K562 (cell line): Measurements from ENCODE around the gene ACADVL. TPM values are rescaled to one million over a fixed set of nuclear protein-coding genes. Genes with fewer than 3 reads are reported as not detected.

Experiments
- ARID1B ChIP-seq: fragments of 450-650 bp; IDR thresholded peaks from 2 replicates; pipeline ENCODE4 v1.6.1; 2016; ENCODE audit warnings: antibody characterized with exemption, mild to moderate bottlenecking, inconsistent platforms
- CEBPB ChIP-seq: fragments of 450-650 bp; IDR thresholded peaks from 2 replicates; pipeline ENCODE4 v1.6.1; 2016; ENCODE audit warnings: missing genetic modification characterization, missing compliant biosample characterization
- MTA1 ChIP-seq: fragments of 450-650 bp; IDR thresholded peaks from 2 replicates; pipeline ENCODE4 v1.6.1; 2017; ENCODE audit warnings: borderline replicate concordance
- NBN ChIP-seq: fragments of 450-650 bp; IDR thresholded peaks from 2 replicates; pipeline ENCODE4 v1.6.1; 2016; ENCODE audit warnings: low read depth, mild to moderate bottlenecking
- NR2F6 ChIP-seq: fragments of 450-650 bp; formaldehyde crosslinking; IDR thresholded peaks from 2 replicates; pipeline ENCODE4 v1.4.0; 2020; ENCODE audit warnings: mild to moderate bottlenecking
- PHF8 ChIP-seq: fragments of 200-600 bp; sonication (generic); IDR thresholded peaks from 2 replicates; pipeline ENCODE4 v1.6.1; 2012; ENCODE audit warnings: mixed run types, mild to moderate bottlenecking, inconsistent platforms, low read length, moderate library complexity, borderline replicate concordance
- SMAD4 ChIP-seq: fragments of 250-450 bp; sonication (Bioruptor Pico); conservative IDR thresholded peaks from 2 replicates; pipeline ENCODE4 v1.8.0; 2021; ENCODE audit warnings: inconsistent platforms, mild to moderate bottlenecking, moderate library complexity
- SMARCA5 ChIP-seq: fragments of 450-650 bp; IDR thresholded peaks from 2 replicates; pipeline ENCODE4 v1.6.1; 2016
- ZBTB7A ChIP-seq: IDR thresholded peaks from 2 replicates; pipeline ENCODE4 v1.6.1; 2011; ENCODE audit warnings: low read depth, mild to moderate bottlenecking, low read length, moderate library complexity, borderline replicate concordance; ENCODE audit not compliant: control insufficient read depth
- ZFX ChIP-seq: sonication (generic); formaldehyde crosslinking; IDR thresholded peaks from 2 replicates; pipeline ENCODE4 v1.8.0; 2022; ENCODE audit warnings: mild to moderate bottlenecking, missing genetic modification reagents, moderate library complexity
- ZNF212 ChIP-seq: fragments of 450-650 bp; formaldehyde crosslinking; IDR thresholded peaks from 2 replicates; pipeline ENCODE4 v1.4.0; 2020; ENCODE audit warnings: mild to moderate bottlenecking
- polyA plus RNA-seq, 8 experiments: library from polyadenylated mRNA; depleted of rRNA in 4 of 8; stranded (reverse) in 5 of 8; unstranded in 3 of 8; fragments of >200 nt; fragmentation: Nextera tagmentation in 2 of 8; fragmentation: Illumina TruSeq in 1 of 8; extraction: Ambion mirVana in 2 of 8; extraction: Trizol in 1 of 8; gene quantifications; 2 replicates each; pipeline versions ENCODE4 v1.2.1 to v1.2.3, GENCODE V29; 2011 to 2014; ENCODE audit warnings: inconsistent platforms in 1 of 8, missing spikeins in 1 of 8
- total RNA-seq, 7 experiments: library from RNA; depleted of rRNA in 6 of 7; stranded (reverse); fragments of >200 nt in 6 of 7; fragmentation: Illumina TruSeq in 2 of 7; extraction: Trizol in 2 of 7; gene quantifications; 2 replicates each; pipeline versions ENCODE4 v1.2.1 to v1.2.3, GENCODE V29; 2011 to 2021; ENCODE audit warnings: low replicate concordance in 1 of 7
- TF ChIP-seq, protein P1 (sequence below): fragments of 250-450 bp; sonication (Bioruptor Pico); IDR thresholded peaks from 2 replicates; pipeline ENCODE4 v1.4.0; 2020; ENCODE audit warnings: mild to moderate bottlenecking, moderate library complexity
- TF ChIP-seq, protein P2 (sequence below), 3 experiments: fragments of 200-800 bp in 1 of 3; sonication (Bioruptor generic) in 1 of 3; sonication (generic) in 1 of 3; formaldehyde crosslinking in 1 of 3; IDR thresholded peaks; 2 replicates each; pipeline versions ENCODE4 v1.6.1 to v1.8.0; 2016 to 2022; ENCODE audit warnings: mild to moderate bottlenecking in 2 of 3, missing compliant biosample characterization in 2 of 3, missing genetic modification characterization in 2 of 3, missing genetic modification reagents in 1 of 3
- TF ChIP-seq, protein P3 (sequence below): fragments of 450-650 bp; IDR thresholded peaks from 2 replicates; pipeline ENCODE4 v1.6.1; 2017; ENCODE audit warnings: antibody characterized with exemption, mild to moderate bottlenecking
- TF ChIP-seq, protein P4 (sequence below): fragments of 450-650 bp; IDR thresholded peaks from 2 replicates; pipeline ENCODE4 v1.6.1; 2014; ENCODE audit warnings: low read depth, mild to moderate bottlenecking, moderate library complexity, borderline replicate concordance

ACADVL gene
- total and polyA plus RNA-seq, 9 of the 15 experiments (the other 6 are each of a cell fraction or from before 2014, with no cell fraction given) = 25.5 to 449 (median 214) TPM

DNA sequence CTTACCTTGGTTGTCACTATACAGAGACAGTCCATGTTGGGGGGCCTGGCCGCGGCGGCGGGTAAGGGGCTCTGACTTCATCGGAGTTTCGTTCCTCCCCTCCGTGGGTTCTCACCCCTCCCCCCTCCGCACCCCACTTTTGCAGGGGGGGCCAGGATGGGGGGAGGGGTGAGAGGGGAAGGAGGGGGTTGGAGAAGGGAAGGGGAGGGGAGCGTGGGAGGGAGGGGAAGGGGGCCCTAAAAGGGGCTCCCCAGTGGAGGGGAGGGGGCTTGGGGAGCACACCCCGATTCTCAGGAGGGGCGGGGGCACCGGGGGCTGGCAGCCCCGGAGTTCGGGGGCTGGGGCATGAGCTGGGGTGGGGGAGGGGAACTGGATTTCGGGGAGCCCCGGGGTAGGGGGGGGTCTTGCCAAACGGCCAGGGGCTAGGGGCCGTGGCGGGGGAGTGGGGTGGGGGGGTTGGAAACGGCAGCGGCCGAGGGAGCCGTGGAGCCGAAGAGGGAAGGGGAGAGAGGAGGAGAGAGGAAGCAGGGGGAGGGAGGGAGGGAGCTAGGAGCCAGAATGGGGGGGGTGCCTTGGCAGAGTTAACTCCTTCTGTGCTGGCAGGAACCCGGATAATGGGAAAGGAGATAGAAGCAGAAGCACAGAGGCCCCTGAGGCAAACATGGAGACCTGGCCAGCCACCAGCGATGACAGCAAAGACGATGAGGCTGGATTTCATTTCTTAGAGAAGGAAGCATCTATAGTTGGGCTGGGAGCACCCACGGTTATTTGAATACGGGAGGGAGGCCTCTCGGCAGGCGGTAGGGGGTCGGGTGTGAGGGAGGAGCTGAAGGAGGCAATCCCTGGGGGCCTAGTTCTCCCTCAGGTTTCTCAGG is 2.4 kb upstream of the ACADVL start (continued):
- 0 out of 2 replicates have a peak, but pooled peaks have one; percentile 42 for TF ChIP-seq ZBTB7A
- no peak for TF ChIP-seq CEBPB (tag)
- TF ChIP-seq MTA1 = peak; percentile 39; the same call in 1 of the 2 replicates
- TF ChIP-seq, protein P1, sequence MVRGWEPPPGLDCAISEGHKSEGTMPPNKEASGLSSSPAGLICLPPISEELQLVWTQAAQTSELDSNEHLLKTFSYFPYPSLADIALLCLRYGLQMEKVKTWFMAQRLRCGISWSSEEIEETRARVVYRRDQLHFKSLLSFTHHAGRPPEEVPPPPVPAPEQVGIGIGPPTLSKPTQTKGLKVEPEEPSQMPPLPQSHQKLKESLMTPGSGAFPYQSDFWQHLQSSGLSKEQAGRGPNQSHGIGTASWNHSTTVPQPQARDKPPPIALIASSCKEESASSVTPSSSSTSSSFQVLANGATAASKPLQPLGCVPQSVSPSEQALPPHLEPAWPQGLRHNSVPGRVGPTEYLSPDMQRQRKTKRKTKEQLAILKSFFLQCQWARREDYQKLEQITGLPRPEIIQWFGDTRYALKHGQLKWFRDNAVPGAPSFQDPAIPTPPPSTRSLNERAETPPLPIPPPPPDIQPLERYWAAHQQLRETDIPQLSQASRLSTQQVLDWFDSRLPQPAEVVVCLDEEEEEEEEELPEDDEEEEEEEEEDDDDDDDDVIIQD (CRISPR knock-in tag) = no peak
- no peak for TF ChIP-seq ZNF212 (CRISPR knock-in tag)
- 0 out of 2 replicates have a peak, but pooled peaks have one; percentile 7 for TF ChIP-seq ZFX
- no peak for TF ChIP-seq NBN
- TF ChIP-seq NR2F6 (CRISPR knock-in tag) = no peak
- TF ChIP-seq SMARCA5 = no peak
- TF ChIP-seq, protein P2, sequence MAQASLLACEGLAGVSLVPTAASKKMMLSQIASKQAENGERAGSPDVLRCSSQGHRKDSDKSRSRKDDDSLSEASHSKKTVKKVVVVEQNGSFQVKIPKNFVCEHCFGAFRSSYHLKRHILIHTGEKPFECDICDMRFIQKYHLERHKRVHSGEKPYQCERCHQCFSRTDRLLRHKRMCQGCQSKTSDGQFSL (CRISPR knock-in tag; IDR thresholded peaks at IDR 0.05) = peak; percentile 93
- TF ChIP-seq, protein P2 (tag; IDR thresholded peaks at IDR 0.05) = peak in 1 of 2 experiments; percentile 71; a peak in 2 of 4 replicates
- peak; percentile 21; the same call in 1 of the 2 replicates for TF ChIP-seq PHF8
- TF ChIP-seq ARID1B = no peak
- TF ChIP-seq, protein P3, sequence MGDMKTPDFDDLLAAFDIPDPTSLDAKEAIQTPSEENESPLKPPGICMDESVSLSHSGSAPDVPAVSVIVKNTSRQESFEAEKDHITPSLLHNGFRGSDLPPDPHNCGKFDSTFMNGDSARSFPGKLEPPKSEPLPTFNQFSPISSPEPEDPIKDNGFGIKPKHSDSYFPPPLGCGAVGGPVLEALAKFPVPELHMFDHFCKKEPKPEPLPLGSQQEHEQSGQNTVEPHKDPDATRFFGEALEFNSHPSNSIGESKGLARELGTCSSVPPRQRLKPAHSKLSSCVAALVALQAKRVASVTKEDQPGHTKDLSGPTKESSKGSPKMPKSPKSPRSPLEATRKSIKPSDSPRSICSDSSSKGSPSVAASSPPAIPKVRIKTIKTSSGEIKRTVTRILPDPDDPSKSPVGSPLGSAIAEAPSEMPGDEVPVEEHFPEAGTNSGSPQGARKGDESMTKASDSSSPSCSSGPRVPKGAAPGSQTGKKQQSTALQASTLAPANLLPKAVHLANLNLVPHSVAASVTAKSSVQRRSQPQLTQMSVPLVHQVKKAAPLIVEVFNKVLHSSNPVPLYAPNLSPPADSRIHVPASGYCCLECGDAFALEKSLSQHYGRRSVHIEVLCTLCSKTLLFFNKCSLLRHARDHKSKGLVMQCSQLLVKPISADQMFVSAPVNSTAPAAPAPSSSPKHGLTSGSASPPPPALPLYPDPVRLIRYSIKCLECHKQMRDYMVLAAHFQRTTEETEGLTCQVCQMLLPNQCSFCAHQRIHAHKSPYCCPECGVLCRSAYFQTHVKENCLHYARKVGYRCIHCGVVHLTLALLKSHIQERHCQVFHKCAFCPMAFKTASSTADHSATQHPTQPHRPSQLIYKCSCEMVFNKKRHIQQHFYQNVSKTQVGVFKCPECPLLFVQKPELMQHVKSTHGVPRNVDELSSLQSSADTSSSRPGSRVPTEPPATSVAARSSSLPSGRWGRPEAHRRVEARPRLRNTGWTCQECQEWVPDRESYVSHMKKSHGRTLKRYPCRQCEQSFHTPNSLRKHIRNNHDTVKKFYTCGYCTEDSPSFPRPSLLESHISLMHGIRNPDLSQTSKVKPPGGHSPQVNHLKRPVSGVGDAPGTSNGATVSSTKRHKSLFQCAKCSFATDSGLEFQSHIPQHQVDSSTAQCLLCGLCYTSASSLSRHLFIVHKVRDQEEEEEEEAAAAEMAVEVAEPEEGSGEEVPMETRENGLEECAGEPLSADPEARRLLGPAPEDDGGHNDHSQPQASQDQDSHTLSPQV = 0 out of 2 replicates have a peak, but pooled peaks have one; percentile 35
- TF ChIP-seq, protein P4, sequence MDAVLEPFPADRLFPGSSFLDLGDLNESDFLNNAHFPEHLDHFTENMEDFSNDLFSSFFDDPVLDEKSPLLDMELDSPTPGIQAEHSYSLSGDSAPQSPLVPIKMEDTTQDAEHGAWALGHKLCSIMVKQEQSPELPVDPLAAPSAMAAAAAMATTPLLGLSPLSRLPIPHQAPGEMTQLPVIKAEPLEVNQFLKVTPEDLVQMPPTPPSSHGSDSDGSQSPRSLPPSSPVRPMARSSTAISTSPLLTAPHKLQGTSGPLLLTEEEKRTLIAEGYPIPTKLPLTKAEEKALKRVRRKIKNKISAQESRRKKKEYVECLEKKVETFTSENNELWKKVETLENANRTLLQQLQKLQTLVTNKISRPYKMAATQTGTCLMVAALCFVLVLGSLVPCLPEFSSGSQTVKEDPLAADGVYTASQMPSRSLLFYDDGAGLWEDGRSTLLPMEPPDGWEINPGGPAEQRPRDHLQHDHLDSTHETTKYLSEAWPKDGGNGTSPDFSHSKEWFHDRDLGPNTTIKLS = no peak
- no peak for TF ChIP-seq SMAD4 (CRISPR knock-in tag)
